ENCODE results near the gene ZFPM1.

The ZFPM1 gene

DNA sequence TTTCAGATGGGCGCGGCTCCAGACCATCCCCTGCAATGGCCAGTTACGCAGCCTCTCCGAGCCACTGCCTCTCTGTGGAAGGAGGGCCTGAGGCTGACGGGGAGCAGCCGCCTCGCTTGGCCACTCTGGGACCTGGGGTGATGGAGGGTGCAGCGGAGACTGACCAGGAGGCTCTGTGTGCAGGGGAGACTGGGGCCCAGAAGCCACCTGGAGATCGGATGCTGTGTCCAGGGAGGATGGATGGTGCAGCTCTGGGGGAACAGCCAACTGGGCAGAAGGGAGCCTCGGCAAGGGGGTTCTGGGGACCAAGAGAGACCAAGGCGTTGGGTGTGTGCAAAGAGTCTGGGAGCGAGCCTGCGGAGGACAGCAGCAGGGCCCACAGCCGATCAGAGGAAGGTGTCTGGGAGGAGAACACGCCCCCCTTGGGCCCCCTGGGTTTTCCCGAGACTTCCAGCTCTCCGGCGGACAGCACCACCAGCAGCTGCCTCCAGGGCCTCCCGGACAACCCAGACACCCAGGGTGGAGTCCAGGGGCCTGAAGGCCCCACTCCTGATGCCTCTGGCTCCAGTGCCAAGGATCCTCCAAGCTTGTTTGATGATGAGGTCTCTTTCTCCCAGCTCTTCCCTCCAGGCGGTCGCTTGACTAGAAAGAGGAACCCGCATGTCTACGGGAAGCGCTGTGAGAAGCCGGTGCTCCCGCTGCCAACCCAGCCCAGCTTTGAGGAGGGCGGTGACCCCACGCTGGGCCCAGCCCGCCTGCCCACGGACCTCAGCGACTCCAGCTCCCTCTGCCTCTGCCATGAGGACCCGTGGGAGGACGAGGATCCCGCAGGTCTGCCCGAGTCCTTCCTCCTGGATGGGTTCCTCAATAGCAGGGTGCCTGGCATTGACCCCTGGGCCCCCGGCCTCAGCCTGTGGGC is 17.4 kb upstream of the ZFPM1 start:
- DNase-seq: no peak

- DNase-seq: no peak
Measured at GRCh38 chr16:88436796-88437195, 16.3 kb upstream of the ZFPM1 start.

GRCh38 chr16:88437367-88437964 is 15.6 kb upstream of the ZFPM1 start:
- DNase-seq: peak; percentile 65

GRCh38 chr16:88438084-88438870 is 14.8 kb upstream of the ZFPM1 start:
- DNase-seq: no peak

DNA sequence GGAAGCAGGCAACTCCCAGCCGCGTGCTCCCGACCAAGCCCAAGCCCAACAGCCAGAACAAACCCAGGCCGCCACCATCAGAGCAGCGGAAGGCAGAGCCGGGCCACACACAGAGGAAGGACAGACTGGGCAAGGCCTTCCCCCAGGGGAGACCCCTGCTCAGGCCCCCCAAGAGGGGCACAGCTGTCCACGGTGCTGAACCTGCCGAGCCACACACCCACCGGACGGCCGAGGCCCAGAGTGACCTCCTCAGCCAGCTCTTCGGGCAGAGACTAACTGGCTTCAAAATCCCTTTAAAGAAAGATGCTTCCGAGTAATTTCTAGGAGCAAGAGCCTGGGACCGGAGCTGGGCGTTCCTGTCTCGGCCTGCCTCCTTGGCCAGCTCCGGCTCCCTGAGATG is 14.1 kb upstream of the ZFPM1 start:
- no peak for DNase-seq

GRCh38 chr16:88439706-88440105 is 13.4 kb upstream of the ZFPM1 start:
- DNase-seq: no peak

- no peak for DNase-seq
Measured at GRCh38 chr16:88440111-88440510, 13.0 kb upstream of the ZFPM1 start.

DNA sequence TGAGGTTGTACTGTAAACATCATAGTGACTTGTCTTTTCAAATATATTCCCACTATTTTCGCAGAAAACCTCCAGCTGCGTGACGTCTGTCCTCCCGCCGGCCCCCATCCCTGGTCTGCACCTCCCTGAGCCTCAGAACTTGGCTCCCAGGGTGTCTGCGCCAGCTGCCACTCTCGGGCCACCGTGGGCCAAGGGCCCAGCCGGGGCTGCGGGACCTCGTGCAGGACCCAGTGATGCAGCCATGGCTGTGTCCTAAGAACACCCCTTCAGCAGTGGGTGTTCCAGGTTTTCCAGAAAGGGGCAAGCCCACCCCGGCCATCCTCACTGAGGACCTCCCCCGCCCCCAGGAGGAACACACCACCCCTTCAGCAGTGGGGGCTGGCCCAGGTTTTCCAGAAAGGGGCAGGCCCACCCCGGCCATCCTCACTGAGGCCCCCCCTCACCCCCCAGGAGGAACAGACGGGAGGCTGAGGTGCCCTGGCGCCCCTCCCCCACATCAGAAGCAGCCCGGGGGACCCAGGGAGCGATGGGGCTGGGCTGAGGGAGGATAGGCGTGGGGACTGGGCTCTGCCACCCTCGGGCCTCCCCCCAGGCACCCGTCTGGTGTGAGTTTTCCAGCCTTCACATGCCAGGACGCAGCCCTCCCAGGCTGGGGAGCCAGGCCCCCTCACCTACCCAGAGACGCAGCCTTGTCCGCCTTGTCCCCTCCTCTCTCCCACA is 12.2 kb upstream of the ZFPM1 start:
- DNase-seq: no peak

GRCh38 chr16:88441460-88441859 is 11.6 kb upstream of the ZFPM1 start:
- DNase-seq: no peak

GRCh38 chr16:88442383-88442726 is 10.7 kb upstream of the ZFPM1 start:
- no peak for DNase-seq

GRCh38 chr16:88442727-88443576 is 10.1 kb upstream of the ZFPM1 start:
- DNase-seq: peak; percentile 71

- DNase-seq: no peak
Measured at GRCh38 chr16:88444826-88445582, 8.1 kb upstream of the ZFPM1 start.

- DNase-seq: no peak
Measured at GRCh38 chr16:88445583-88445960, 7.5 kb upstream of the ZFPM1 start.

- DNase-seq: no peak
Measured at GRCh38 chr16:88446061-88446460, 7.0 kb upstream of the ZFPM1 start.

DNA sequence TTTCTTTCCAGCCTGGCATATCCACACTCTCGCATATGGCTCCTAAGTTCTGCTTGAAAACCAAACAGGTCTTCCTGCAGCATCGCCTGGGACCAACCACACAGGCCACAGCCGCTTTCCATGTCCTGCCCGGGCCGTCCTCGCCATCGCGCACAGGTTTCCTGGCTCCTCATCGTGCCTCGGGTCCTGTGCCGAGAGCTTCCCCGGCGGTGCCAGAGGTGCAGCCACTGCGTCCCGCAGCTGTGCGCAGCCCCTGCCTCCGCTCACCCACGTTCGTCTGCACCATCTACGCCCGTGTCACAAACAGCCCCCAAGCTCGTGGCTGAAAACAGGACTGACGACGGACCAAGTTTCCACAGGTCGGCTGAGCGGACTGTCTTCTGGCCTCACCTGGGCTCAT is 6.3 kb upstream of the ZFPM1 start:
- DNase-seq: no peak

DNA sequence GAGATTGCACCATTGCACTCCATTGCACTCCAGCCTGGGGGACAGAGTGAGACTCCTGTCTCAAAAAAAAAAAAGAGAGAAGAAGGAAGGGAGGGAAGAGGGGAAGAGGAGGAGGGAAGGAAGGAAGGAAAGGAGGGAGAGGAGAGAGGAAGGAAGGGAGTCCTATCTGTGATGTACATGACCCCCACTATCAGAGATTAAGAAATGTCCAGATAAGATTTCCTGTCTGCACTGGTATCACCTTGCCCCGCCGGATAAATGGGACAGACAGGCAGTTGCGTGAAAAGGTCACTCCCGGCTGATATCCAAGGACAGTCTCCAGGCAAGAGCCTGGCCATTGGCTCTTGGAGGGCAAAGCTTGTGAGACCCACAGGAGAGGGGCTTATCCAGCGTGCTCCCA is 5.2 kb upstream of the ZFPM1 start:
- no peak for DNase-seq

DNA sequence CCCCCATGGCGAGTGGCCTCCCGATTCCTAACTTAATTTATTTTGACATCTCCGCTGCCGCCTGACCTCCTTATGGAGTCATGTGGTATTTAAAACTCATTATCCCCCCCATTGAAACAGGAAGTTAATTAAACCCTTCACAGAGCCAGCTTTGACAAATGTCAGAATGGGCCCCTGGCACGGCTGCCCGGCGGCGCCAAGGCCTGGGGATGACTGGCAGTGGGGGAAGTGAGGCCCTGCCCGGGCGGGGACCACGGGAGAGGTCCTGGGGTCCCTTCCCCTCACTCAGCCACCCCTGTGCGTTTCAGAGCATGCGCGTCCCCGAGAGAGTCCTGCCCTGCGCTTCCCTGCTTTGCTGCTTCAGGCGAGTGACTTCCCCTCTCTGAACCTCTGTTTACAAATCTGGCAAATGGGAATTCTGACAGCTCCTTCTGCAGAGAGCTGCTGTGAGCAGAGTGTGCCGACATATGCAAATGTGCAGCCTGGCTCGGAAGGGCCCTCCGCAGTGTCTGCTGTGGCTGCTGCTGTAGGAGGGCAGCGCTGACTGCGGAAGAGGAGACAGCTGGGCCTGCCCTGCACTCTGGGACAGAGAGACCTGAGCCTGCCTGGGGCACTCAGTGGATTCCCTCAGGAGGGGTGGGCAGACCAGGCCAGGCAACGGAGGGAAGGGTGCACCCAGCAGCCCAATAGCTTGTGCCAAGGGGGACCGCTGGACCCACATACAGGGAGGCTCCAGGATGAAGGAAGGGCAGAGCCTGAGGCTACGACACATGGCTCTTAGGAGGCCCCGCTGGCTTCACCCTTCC is 4.4 kb upstream of the ZFPM1 start:
- DNase-seq: no peak

DNA sequence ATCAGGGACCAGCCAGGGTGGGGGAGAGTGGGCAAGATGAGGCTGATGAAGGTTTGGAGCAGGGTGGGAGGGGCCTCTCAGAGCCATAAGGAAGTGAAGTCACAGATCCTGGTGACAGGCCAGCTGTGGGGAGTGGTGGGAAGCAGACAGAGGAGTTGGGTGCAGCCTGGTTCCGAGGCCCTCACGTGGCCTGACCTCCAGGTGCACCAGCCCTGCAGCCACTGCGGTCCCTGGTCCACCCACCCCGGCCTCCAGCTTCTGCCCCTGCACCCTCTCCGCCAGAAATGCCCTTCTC is 3.9 kb upstream of the ZFPM1 start:
- no peak for DNase-seq

DNA sequence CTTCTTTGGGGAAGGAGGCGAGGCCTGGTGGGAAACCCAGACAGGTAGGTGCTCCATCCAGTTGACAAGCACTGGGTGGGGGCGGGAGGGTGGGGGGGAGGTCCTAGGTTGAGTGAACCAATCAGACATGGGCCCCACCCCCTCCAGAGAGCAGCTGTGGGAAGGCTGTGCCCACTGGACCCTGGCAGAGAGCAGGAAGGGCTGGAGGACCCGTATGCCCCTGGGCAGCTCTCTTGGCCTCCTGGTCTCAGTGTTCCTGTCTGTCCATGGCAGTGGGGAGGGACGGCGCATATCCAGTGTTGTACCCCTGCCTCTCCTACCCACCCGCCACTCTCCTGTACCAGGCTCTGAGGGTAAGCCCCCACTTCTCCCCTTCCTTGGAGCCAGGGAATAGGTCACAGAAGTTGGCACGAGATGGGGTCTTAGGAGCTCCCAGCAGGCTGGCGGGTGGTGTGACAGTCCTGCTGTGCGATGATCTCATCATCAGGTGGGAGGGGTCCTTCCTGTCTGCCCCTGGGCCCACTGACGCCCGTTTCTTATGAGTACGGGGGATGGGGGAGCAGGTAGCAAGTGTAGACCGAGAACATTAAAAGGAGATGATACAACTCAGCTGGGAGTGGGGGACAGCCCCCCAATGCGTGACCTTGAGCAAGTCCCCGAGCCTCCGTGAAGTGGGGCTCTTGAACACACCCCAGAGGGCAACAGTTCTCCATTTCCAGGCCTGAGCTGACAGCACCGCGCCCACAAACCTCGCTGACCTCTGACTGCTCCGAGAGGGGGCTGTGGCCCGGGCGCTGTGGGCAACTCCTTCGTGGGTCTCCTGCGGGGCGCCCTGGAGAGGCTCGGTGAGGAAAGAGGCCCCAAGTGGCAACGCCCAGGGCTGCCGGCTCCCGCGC is 1.2 kb upstream of the ZFPM1 start:
- DNase-seq: no peak

Measured in activated CD4-positive, alpha-beta T cell treated with anti-CD3 and anti-CD28 coated beads, Interleukin-2, amount 50 U/mL, for 16 hours (primary cell).